ENCODE data around the gene FAM20C. TPM values are rescaled to one million over a fixed set of nuclear protein-coding genes. Genes with fewer than 3 reads are reported as not detected.
A peak's percentile ranks its signal among the peaks of the same experiment; 100 is the strongest.

Gene FAM20C
- total and polyA plus RNA-seq, 4 donors: 17.3 to 86.9 (median 45.9) TPM

GRCh38 chr7:176786-177459 is 15.4 kb upstream of the FAM20C start:
- Histone ChIP-seq H3K36me3 (ENCODE audit: control insufficient read depth in 4 of 4, insufficient read depth in 4 of 4, low read length in 4 of 4) (no peaks in the 10 kb centered on the region), H3K27ac (ENCODE audit: low read depth in 1 of 2, low read length in 1 of 2) (no peak overlapping the region), H3K4me1 (ENCODE audit: control insufficient read depth in 5 of 5, insufficient read depth in 5 of 5, low read length in 5 of 5) (peaks cover 0 to 9% (median 0%) of the 10 kb centered on the region in 5 donors), H3K9ac (ENCODE audit: insufficient read depth in 1 of 2, low read length in 2 of 2) (no peak overlapping the region), H3K9me3 (ENCODE audit: control insufficient read depth in 4 of 4, insufficient read depth in 3 of 4, low read length in 3 of 4) (no peaks in the 10 kb centered on the region), H3K4me3 (no peak overlapping the region), H3K27me3 (ENCODE audit: control insufficient read depth in 3 of 3, insufficient read depth in 3 of 3, low read length in 2 of 3) (peaks cover 0 to 6% (median 0%) of the 10 kb centered on the region in 3 donors)
- ATAC-seq (ENCODE audit: insufficient read depth, low FRiP score) (no peak), DNase-seq (no peak)
- TF ChIP-seq, protein P1, sequence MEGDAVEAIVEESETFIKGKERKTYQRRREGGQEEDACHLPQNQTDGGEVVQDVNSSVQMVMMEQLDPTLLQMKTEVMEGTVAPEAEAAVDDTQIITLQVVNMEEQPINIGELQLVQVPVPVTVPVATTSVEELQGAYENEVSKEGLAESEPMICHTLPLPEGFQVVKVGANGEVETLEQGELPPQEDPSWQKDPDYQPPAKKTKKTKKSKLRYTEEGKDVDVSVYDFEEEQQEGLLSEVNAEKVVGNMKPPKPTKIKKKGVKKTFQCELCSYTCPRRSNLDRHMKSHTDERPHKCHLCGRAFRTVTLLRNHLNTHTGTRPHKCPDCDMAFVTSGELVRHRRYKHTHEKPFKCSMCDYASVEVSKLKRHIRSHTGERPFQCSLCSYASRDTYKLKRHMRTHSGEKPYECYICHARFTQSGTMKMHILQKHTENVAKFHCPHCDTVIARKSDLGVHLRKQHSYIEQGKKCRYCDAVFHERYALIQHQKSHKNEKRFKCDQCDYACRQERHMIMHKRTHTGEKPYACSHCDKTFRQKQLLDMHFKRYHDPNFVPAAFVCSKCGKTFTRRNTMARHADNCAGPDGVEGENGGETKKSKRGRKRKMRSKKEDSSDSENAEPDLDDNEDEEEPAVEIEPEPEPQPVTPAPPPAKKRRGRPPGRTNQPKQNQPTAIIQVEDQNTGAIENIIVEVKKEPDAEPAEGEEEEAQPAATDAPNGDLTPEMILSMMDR (IDR thresholded peaks at IDR 0.05; ENCODE audit: control extremely low read depth, extremely low read depth): no peak
- WGBS, 2 donors: 89 to 91% methylated on average over 20 to 21 of the region's 21 CpGs

- H3K27me3 ChIP-seq (ENCODE audit: control insufficient read depth in 3 of 3, insufficient read depth in 3 of 3, low read length in 2 of 3): peaks cover 0 to 6% (median 0%) of the 10 kb centered on the region in 3 donors
- no peaks in the 10 kb centered on the region for H3K36me3 ChIP-seq (ENCODE audit: control insufficient read depth in 4 of 4, insufficient read depth in 4 of 4, low read length in 4 of 4)
- no peak overlapping the region for H3K9ac ChIP-seq (ENCODE audit: insufficient read depth in 1 of 2, low read length in 2 of 2)
- TF ChIP-seq, protein P1 (IDR thresholded peaks at IDR 0.05; ENCODE audit: control extremely low read depth, extremely low read depth): no peak
- no peaks in the 10 kb centered on the region for H3K9me3 ChIP-seq (ENCODE audit: control insufficient read depth in 4 of 4, insufficient read depth in 3 of 4, low read length in 3 of 4)
- H3K4me3 ChIP-seq: no peak overlapping the region
- DNase-seq (no peak), ATAC-seq (ENCODE audit: insufficient read depth, low FRiP score) (no peak)
- H3K4me1 ChIP-seq (ENCODE audit: control insufficient read depth in 5 of 5, insufficient read depth in 5 of 5, low read length in 5 of 5): peaks cover 0 to 7% (median 0%) of the 10 kb centered on the region in 5 donors
- no peak overlapping the region for H3K27ac ChIP-seq (ENCODE audit: low read depth in 1 of 2, low read length in 1 of 2)
- 91 to 93% methylated on average over 27 to 28 of the region's 28 CpGs for WGBS, 2 donors
Measured at GRCh38 chr7:178444-178843, 13.9 kb upstream of the FAM20C start.

DNA sequence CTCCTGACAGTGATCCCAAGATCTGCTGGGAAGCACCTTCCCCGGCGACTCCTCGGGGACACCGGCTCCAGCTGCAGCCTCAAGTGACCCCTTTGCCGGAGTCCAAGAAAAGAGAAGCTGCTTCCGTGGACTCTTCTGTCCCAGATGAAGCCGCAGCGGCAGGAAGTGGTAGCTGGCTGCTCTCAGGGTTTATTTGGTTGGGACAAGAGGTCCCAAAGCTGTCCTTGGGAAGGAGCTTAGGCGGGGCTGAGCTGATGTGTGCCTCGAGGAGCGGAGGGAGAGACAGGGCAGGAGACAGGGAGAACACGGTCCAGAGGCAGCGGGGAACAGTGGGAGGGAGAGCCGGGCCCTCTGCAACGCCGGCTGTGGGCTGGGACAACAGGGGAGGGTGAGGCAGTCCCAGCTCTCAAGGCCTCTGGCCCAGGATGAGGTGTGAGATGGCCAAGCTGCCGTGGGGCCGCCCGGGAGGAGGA is 13.1 kb upstream of the FAM20C start:
- Histone ChIP-seq H3K4me1 (ENCODE audit: control insufficient read depth in 5 of 5, insufficient read depth in 5 of 5, low read length in 5 of 5) (peaks cover 0 to 5% (median 0%) of the 10 kb centered on the region in 5 donors), H3K4me3 (no peak overlapping the region), H3K9ac (ENCODE audit: insufficient read depth in 1 of 2, low read length in 2 of 2) (peak overlapping the region in 1 of 2 donors; percentile 32), H3K9me3 (ENCODE audit: control insufficient read depth in 4 of 4, insufficient read depth in 3 of 4, low read length in 3 of 4) (no peaks in the 10 kb centered on the region), H3K36me3 (ENCODE audit: control insufficient read depth in 4 of 4, insufficient read depth in 4 of 4, low read length in 4 of 4) (no peaks in the 10 kb centered on the region), H3K27ac (ENCODE audit: low read depth in 1 of 2, low read length in 1 of 2) (no peak overlapping the region), H3K27me3 (ENCODE audit: control insufficient read depth in 3 of 3, insufficient read depth in 3 of 3, low read length in 2 of 3) (peaks cover 0 to 6% (median 0%) of the 10 kb centered on the region in 3 donors)
- 74 to 80% methylated on average over 19 of the region's 19 CpGs for WGBS, 2 donors
- TF ChIP-seq, protein P1 (IDR thresholded peaks at IDR 0.05; ENCODE audit: control extremely low read depth, extremely low read depth): no peak
- ATAC-seq (ENCODE audit: insufficient read depth, low FRiP score) (no peak), DNase-seq (peak in 1 of 3 donors; percentile 16)
